HG02981 (cell line): ENCODE data around the gene KMT2C.
"Not testable (repeated sequence)": the region's sequence is repeated elsewhere in the genome, so short reads cannot be mapped to it uniquely, and the experiment has no call there.

Experiments used
- ATAC-seq: cut with Tn5 transposase; IDR thresholded peaks from one replicate; pipeline ENCODE4 v1.9.1; 2021; ENCODE audit warnings: mild to moderate bottlenecking, moderate library complexity; ENCODE audit not compliant: unreplicated experiment

KMT2C gene

GRCh38 chr7:152219556-152219955 is 216.2 kb downstream of the KMT2C start:
- not testable (repeated sequence) for ATAC-seq

GRCh38 chr7:152208766-152209165 is 227.0 kb downstream of the KMT2C start:
- not testable (repeated sequence) for ATAC-seq

GRCh38 chr7:152204417-152204816 is 231.4 kb downstream of the KMT2C start:
- ATAC-seq = not testable (repeated sequence)

- no peak for ATAC-seq
Observed at GRCh38 chr7:152203095-152203494, 232.7 kb downstream of the KMT2C start.

- ATAC-seq = no peak
Observed at GRCh38 chr7:152202056-152202455, 233.7 kb downstream of the KMT2C start.

GRCh38 chr7:152200395-152200794 is 235.4 kb downstream of the KMT2C start:
- ATAC-seq = no peak

- no peak for ATAC-seq
Observed at GRCh38 chr7:152196391-152196790, 239.4 kb downstream of the KMT2C start.

- ATAC-seq = no peak
Observed at GRCh38 chr7:152193880-152194279, 241.9 kb downstream of the KMT2C start.

GRCh38 chr7:152189061-152189460 is 246.7 kb downstream of the KMT2C start:
- no peak for ATAC-seq

GRCh38 chr7:152185558-152185957 is 250.2 kb downstream of the KMT2C start:
- no peak for ATAC-seq

GRCh38 chr7:152180587-152180986 is 255.2 kb downstream of the KMT2C start:
- ATAC-seq = no peak

GRCh38 chr7:152180048-152180447 is 255.8 kb downstream of the KMT2C start:
- ATAC-seq = no peak

- ATAC-seq = no peak
Observed at GRCh38 chr7:152178405-152179058, 257.3 kb downstream of the KMT2C start.

- ATAC-seq = no peak
Observed at GRCh38 chr7:152177681-152178404, 258.0 kb downstream of the KMT2C start.

GRCh38 chr7:152176797-152177196 is 259.0 kb downstream of the KMT2C start:
- peak; percentile 67 for ATAC-seq

- ATAC-seq = no peak
Observed at GRCh38 chr7:152173372-152174070, 262.3 kb downstream of the KMT2C start.

GRCh38 chr7:152162287-152162686 is 273.5 kb downstream of the KMT2C start:
- ATAC-seq = no peak

GRCh38 chr7:152161171-152161570 is 274.6 kb downstream of the KMT2C start:
- ATAC-seq = no peak

GRCh38 chr7:152158801-152159587 is 276.8 kb downstream of the KMT2C start:
- peak; percentile 86 for ATAC-seq

GRCh38 chr7:152152267-152152666 is 283.5 kb downstream of the KMT2C start:
- no peak for ATAC-seq

GRCh38 chr7:152149363-152149762 is 286.4 kb downstream of the KMT2C start:
- no peak for ATAC-seq
